Stimulated activated CD4-positive, alpha-beta T cell treated with anti-CD3 and anti-CD28 coated beads, Interleukin-15, amount 100 ng/mL, for 24 hours (primary cell): ENCODE results near the gene RNFT2.
A peak's percentile ranks its signal among the peaks of the same experiment; 100 is the strongest.

ENCODE experiments used
- DNase-seq: peaks from one replicate; pipeline ENCODE4 v3.0.0-alpha.2; 2020

Gene RNFT2

DNA sequence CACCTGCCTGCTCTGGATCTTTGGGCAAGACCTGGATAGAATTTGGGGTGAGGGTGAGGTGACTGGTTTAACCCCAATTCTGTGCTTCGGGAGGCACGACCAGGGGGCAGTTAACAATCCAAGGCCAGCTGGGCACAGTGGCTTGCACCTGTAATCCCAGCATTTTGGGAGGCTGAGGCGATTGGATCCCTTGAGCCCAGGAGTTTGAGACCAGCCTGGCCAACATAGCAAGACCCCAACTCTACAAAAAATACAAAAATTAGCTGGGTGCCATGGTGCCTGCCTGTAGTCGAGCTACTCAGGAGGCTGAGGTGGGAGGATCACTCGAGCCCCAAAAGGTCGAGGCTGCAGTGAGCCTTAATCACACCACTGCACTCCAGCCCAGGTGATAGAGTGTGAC lies 105.0 kb downstream of the RNFT2 start:
- DNase-seq = no peak

GRCh38 chr12:116849216-116849615 lies 111.1 kb downstream of the RNFT2 start:
- DNase-seq = no peak

- no peak for DNase-seq
Observed at GRCh38 chr12:116852303-116852702, 114.2 kb downstream of the RNFT2 start.

GRCh38 chr12:116853507-116853906 lies 115.4 kb downstream of the RNFT2 start:
- no peak for DNase-seq

- no peak for DNase-seq
Observed at GRCh38 chr12:116855744-116856470, 117.8 kb downstream of the RNFT2 start.

DNA sequence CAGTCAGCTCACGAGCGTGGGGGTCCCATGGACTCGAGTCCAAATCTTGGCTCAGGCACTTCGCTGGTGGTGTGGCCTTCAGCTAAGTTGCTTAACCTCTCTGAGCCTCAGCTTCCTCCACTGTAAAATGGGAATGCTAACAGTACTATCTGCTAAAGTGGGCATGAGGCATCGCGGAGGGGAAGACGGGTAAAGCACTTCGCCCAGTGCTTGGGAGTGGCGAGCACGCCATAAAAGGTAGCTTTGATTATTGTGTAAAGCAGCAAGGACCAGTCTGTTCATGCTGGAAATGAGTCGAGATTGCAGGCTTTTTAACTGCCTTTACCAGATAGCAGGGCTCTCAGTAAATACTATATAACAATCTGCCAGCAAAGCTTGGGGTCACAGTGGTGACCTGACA lies 118.6 kb downstream of the RNFT2 start:
- DNase-seq = no peak

- DNase-seq = no peak
Observed at GRCh38 chr12:116859079-116859478, 121.0 kb downstream of the RNFT2 start.

GRCh38 chr12:116860263-116860662 lies 122.1 kb downstream of the RNFT2 start:
- no peak for DNase-seq

DNA sequence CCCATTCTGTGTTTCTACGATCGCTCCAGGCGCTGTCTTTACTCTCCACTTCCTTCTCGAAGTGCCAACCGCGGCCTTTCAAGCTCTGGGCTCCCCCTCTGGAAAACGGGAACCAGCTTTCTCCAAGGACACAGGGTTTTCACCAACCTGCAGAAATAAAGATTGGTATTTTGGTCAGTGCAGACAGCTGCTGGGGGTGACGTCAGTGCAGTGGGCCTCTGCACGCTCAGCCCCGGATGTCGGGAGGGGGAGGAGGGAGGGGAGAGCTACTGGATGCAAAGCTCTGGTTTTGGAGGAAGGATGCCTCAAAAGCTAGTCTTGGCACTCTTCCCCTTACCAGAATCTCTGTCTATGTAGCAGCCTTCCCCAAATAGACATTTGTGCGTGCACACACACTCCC lies 123.2 kb downstream of the RNFT2 start:
- DNase-seq = peak; percentile 39

DNA sequence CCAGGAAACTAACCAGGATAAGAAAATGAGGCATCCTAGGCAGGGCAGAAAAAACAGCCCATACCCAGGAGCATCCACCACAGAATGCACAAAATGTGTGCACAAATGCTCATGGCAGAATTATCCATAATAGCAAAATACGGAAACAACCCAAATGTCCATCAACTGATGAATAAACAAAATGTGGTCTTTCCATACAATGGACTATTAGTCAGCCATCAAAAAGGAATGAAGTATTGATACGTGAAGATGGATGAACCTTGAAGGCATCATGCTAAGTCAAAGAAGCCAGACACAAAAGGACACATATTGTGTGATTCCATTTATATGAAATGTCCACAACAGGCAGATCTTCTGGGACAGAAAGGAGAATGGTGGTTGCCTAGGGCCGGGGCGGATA lies 124.1 kb downstream of the RNFT2 start:
- no peak for DNase-seq

GRCh38 chr12:116863275-116863767 lies 125.2 kb downstream of the RNFT2 start:
- peak; percentile 23 for DNase-seq

- DNase-seq = no peak
Observed at GRCh38 chr12:116864371-116865160, 126.5 kb downstream of the RNFT2 start.

DNA sequence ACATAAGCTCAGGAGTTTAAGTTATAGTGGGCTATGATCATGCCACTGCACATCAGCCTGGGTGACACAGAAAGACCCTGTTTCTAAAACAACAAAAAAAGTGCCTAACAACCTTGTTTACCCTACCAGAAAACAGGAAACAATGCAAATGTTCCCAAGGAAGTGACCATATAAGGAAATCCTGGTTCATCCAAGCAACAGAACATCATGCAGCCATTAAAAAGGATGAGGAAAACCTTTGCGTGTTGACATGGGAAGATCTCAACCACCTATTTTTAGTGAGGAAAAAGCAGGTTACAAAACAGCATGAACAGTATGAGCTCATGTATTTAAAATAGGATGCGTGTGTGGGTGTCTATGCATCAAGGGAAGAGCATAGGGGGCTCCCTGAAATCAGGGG lies 129.4 kb downstream of the RNFT2 start:
- no peak for DNase-seq

DNA sequence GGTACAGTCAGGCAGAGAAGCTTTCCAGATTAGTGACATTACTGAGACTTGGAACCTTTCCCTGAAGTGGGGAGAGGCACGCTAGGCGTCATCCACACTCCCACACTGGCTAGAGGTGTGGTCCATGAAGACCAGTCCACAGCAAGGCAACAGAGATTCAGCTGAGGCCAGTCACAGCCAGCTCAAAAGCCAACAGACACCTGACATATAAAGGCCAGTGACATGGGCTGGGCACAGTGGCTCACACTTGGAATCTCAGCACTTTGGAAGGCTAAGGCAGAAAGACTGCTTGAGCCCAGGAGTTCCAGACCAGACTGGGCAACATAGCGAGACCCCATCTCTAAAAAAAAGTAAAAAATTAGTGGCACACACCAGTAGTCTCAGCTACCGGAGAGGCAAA lies 132.2 kb downstream of the RNFT2 start:
- DNase-seq = no peak

DNA sequence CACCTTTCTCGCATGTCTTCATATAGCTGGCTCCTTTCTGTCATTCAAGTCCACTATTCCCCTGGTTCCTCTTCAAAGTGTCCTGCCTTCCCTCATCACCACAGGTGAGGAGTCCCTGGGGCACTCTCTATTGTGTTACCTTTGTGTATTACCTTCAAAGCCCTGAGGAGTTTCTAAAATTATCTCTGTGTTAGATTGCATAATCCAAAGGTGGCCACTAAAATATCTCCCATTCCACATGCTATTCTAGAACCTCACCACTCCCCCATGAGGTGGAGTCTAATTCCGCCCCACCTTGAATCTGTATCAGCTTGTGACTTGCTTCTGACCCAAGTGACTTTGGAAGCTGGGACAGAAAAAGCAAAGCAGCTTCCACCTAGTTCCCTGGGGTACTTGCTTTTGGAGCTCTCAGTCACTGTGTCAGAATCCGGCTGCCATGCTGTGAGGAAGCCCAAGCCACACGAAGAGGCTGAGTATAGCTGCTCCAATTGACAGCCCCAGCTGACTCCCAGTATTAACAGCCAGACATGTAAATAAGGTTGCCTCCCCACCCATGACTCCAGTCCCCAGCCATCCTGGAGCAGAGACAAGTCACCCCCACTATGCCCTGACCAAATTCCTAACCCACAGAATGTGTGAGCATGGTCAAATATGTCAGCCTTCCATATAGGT lies 136.3 kb downstream of the RNFT2 start:
- no peak for DNase-seq

DNA sequence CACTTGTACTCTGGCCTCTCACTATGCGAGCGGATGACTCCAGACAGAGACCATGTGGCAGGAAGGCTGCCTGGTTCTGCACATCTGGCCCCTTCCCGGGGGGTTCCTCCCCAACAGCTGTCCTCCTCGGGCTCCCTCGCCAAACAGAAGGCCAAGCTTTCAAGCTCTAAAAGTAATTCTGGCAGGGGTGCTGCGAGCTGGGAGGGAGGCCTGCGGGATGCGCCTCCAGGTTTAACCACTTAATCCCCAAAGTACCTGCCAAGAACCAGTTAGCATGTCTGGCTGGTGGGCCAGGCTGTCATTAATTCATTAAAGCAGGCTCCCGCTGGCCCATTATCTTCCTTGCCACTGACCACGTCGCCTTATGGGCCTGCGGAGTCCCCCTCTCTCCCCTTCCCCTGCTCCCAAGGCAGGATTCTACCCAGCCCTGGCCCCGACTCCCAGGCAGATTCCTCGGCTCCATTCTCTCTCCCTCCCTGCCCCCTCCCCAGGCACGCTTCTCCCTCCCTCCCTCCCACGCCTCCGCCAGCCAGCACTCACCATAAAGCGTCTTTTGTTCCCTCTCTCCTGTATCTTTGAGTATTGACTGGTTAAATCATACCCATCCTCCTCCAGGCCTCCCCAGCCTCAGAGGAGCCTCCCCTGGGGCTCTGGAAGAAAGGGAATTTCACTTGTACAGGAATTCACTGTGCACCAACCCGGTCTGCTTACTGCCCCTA lies 138.2 kb downstream of the RNFT2 start:
- no peak for DNase-seq

DNA sequence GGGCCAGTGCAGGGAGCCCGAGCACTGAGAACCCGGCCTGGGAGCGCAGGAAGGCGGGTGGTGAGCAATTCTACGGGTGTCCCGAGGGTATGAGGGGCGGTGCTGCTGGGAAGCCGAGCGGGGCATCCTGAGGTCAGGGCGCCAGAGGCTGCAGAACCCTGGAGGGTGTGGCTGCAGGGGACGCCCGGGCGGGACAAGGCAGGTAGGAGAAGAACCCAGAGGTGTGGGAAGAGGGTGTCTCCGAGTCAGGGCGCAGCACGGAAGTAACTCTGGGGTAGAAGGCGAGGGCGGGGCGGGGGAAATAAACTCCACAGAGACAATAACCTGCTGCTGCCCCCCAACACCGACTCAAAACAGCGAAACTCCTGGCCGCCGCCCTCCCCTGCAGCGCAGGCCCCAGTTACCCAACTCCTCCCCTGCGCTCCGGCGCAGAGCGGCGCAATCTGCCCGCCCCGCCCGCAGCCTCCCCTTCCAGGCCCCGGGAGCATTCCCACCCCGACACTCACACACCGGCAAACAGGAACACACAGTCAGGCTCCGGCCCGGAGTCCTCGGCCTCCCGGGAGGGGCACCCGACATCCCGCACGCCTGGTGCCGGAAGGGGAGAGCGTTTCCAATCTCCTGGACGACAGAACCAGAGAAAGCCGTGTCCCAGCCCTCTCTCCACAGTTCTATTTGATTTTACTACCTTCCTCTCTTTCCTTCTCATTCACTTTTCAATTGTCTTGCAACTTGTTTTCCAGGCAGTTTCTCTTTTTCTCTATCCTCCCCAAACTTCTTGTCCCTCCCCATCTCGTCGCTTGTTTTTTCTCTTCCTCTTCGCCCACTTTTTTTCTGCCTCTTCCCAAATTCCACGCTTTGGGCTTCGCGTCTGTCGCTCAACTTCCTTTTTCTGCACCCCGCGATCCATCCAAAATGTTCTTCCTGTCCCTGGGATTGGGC lies 140.7 kb downstream of the RNFT2 start:
- DNase-seq = peak; percentile 15

DNA sequence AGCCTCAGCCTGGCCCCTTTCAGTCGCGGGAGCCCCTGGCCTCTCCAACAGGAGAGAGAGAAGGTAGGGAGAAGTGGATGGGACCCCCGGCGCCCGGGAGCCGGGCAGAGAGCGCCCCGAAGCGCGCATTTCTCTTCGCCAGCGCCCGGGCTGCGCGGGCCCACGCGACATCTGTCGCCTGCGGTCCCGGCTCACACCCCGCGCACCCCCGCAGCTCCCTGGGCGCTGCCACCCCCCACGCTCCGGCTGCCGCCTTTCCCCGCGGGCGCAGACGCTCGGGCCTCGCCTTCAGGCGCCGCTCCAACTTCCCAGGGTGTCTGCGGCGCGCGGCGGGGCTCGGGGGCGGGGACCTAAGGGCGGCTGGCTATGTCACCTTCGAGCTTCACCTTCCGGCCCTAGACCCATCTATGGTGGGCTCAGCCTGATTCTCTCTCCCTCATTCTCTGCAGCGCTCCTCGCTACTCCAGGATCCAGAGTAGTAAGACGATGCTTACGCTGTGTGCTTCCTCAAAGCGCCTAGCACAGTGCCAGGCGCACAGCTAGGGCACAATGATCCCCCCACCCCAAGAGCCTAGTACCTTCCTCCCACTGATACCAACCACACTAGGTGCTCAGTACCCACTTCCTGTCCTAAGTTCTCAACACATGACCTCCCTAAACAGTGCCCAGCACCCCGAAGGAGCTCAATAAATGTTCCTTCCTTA lies 141.5 kb downstream of the RNFT2 start:
- DNase-seq = peak; percentile 30

- DNase-seq = no peak
Observed at GRCh38 chr12:116880213-116880816, 142.2 kb downstream of the RNFT2 start.

GRCh38 chr12:116880817-116881324 lies 142.8 kb downstream of the RNFT2 start:
- peak; percentile 62 for DNase-seq
